HepG2 (cell line): Measurements from ENCODE around the gene CSF1R. TPM values are rescaled to one million over a fixed set of nuclear protein-coding genes. Genes with fewer than 3 reads are reported as not detected.
A peak's percentile ranks its signal among the peaks of the same experiment; 100 is the strongest.

Experiments
- ATAC-seq: fragments of 200-7000 bp; cut with Tn5 transposase; 3 replicates; pipeline ENCODE4 v1.9.1; 2020; ENCODE audit warnings: mild to moderate bottlenecking, moderate library complexity
- BruUV-seq: library from RNA; stranded (reverse); fragments of 400-500 nt; replicated peaks from 2 replicates; lab custom pipeline; 2021; lab: Mats Ljungman, UMichigan
- CTCF ChIA-PET: fragments of 300-600 bp; formaldehyde crosslinking; extraction: SDS; loops from one replicate; lab custom pipeline; 2021; ENCODE audit warnings: low total read pairs, inconsistent platforms, low intra/inter-chr PET ratio; lab: Yijun Ruan, JAX
- POLR2A ChIA-PET: fragments of 350-600 bp; sonication (Branson Sonifier 250); formaldehyde crosslinking; loops from one replicate; lab custom pipeline; 2020; ENCODE audit warnings: antibody characterized with exemption, inconsistent platforms; lab: Yijun Ruan, JAX
- DNase-seq: peaks from one replicate; pipeline ENCODE4 v3.0.0-alpha.2; 2015; ENCODE audit warnings: low spot score
- FAIRE-seq: peaks from 3 replicates; lab custom pipeline; 2011; peaks lifted over from hg19 to GRCh38; lab: Jason Lieb, UNC
- H2AFZ ChIP-seq: one replicate; pipeline ENCODE4 v1.6.1; 2011; ENCODE audit warnings: low read length, inconsistent platforms
- H3K27ac ChIP-seq: fragments of 300-600 bp; 3 replicates; pipeline ENCODE4 v1.8.0; 2011; ENCODE audit warnings: mixed run types, mild to moderate bottlenecking, mixed read lengths, low read length, inconsistent platforms; ENCODE audit not compliant: insufficient read depth; ENCODE audit errors: extremely low read length
- H3K27me3 ChIP-seq, 2 experiments: fragments of 200-600 bp in 1 of 2; 2 replicates in 1 of 2; 3 replicates in 1 of 2; pipeline versions ENCODE4 v1.6.0 to v1.8.0; 2011; ENCODE audit warnings: low read length in 2 of 2, mild to moderate bottlenecking in 2 of 2, moderate library complexity in 2 of 2, inconsistent platforms in 1 of 2; ENCODE audit not compliant: insufficient read depth in 2 of 2, control insufficient read depth in 1 of 2
- H3K36me3 ChIP-seq, 2 experiments: fragments of 200-600 bp in 1 of 2; replicated peaks in 1 of 2; 2 replicates in 1 of 2; 3 replicates in 1 of 2; pipeline versions ENCODE4 v1.5.1 to v1.8.0; 2011; ENCODE audit warnings: low read length in 2 of 2, inconsistent platforms in 1 of 2; ENCODE audit not compliant: insufficient read depth in 2 of 2, control insufficient read depth in 1 of 2
- H3K4me1 ChIP-seq: 2 replicates; pipeline ENCODE4 v1.5.1; 2012; ENCODE audit warnings: low read length, inconsistent platforms; ENCODE audit not compliant: insufficient read depth
- H3K4me2 ChIP-seq: 2 replicates; pipeline ENCODE4 v1.6.0; 2011; ENCODE audit warnings: low read depth, low read length, inconsistent platforms
- H3K4me3 ChIP-seq, 3 experiments: fragments of 200-600 bp in 1 of 3; sonication (generic), shearing (Covaris generic) in 1 of 3; replicated peaks in 1 of 3; 2 replicates each; pipeline ENCODE4 v1.5.1; 2011 to 2016; ENCODE audit warnings: low read length in 3 of 3, inconsistent platforms in 2 of 3, low read depth in 2 of 3, mild to moderate bottlenecking in 2 of 3, control low read depth in 1 of 3, mixed read lengths in 1 of 3; ENCODE audit not compliant: insufficient read depth in 1 of 3
- H3K79me2 ChIP-seq: one replicate; pipeline ENCODE4 v1.6.1; 2011; ENCODE audit warnings: low read length, inconsistent platforms; ENCODE audit not compliant: insufficient read depth
- H3K9ac ChIP-seq: 2 replicates; pipeline ENCODE4 v1.6.0; 2011; ENCODE audit warnings: mild to moderate bottlenecking, low read depth, low read length, inconsistent platforms; ENCODE audit not compliant: insufficient read depth
- H3K9me3 ChIP-seq: 2 replicates; pipeline ENCODE4 v1.5.1; 2012; ENCODE audit warnings: mild to moderate bottlenecking, low read length
- H4K20me1 ChIP-seq: 2 replicates; pipeline ENCODE4 v1.6.0; 2011; ENCODE audit warnings: inconsistent platforms, mild to moderate bottlenecking, low read length, moderate library complexity; ENCODE audit not compliant: insufficient read depth
- HOXA5 ChIP-seq: sonication (generic); formaldehyde crosslinking; IDR thresholded peaks from 2 replicates; pipeline ENCODE4 v1.4.0; 2020; ENCODE audit warnings: missing genetic modification reagents
- KDM4B ChIP-seq: sonication (generic); formaldehyde crosslinking; IDR thresholded peaks from 2 replicates; pipeline ENCODE4 v1.4.0; 2020; ENCODE audit warnings: missing genetic modification reagents
- MLLT10 ChIP-seq: sonication (generic); formaldehyde crosslinking; IDR thresholded peaks from 2 replicates; pipeline ENCODE4 v1.4.0; 2020; ENCODE audit warnings: missing genetic modification reagents
- NKX3-1 ChIP-seq: sonication (generic); formaldehyde crosslinking; IDR thresholded peaks from 2 replicates; pipeline ENCODE4 v1.5.0; 2020; ENCODE audit warnings: missing genetic modification reagents
- PAXIP1 ChIP-seq: sonication (generic); formaldehyde crosslinking; conservative IDR thresholded peaks from 2 replicates; pipeline ENCODE4 v1.4.0; 2020; ENCODE audit warnings: mild to moderate bottlenecking, missing genetic modification reagents, moderate library complexity
- PLRG1 ChIP-seq: fragments of 450-650 bp; conservative IDR thresholded peaks from 2 replicates; pipeline ENCODE4 v1.6.1; 2016
- RBFOX2 ChIP-seq: fragments of 200-400 bp; formaldehyde crosslinking; IDR thresholded peaks from 2 replicates; pipeline ENCODE4 v1.6.1; 2017; ENCODE audit warnings: low read depth, mild to moderate bottlenecking, low read length
- RFX3 ChIP-seq: IDR thresholded peaks from 2 replicates; pipeline ENCODE4 v1.6.1; 2016; ENCODE audit warnings: missing biosample characterization, missing genetic modification reagents
- SIN3B ChIP-seq: fragments of 150-350 bp; IDR thresholded peaks from 2 replicates; pipeline ENCODE4 v1.6.1; 2014; ENCODE audit warnings: low read length
- SOX5 ChIP-seq: IDR thresholded peaks from 2 replicates; pipeline ENCODE4 v1.6.1; 2016; ENCODE audit warnings: borderline replicate concordance
- SOX6 ChIP-seq, 2 experiments: fragments of 450-650 bp in 1 of 2; sonication (generic) in 1 of 2; formaldehyde crosslinking in 1 of 2; IDR thresholded peaks; 2 replicates each; pipeline versions ENCODE4 v1.4.0 to v1.6.1; 2017 to 2020; ENCODE audit warnings: antibody characterized with exemption in 1 of 2, mild to moderate bottlenecking in 1 of 2, missing genetic modification reagents in 1 of 2
- SRF ChIP-seq: IDR thresholded peaks from 2 replicates; pipeline ENCODE4 v1.6.1; 2011; ENCODE audit warnings: mild to moderate bottlenecking, low read depth, low read length, moderate library complexity
- SRSF4 ChIP-seq: fragments of 200-400 bp; formaldehyde crosslinking; IDR thresholded peaks from one replicate; pipeline ENCODE4 v1.6.1; 2018; ENCODE audit warnings: mild to moderate bottlenecking, low read depth, low read length, moderate library complexity; ENCODE audit not compliant: poor library complexity, severe bottlenecking
- TERF1 ChIP-seq: sonication (generic); formaldehyde crosslinking; IDR thresholded peaks from 2 replicates; pipeline ENCODE4 v1.8.0; 2022; ENCODE audit warnings: mild to moderate bottlenecking, missing genetic modification reagents, moderate library complexity
- ZBTB33 ChIP-seq: sonication (generic); formaldehyde crosslinking; IDR thresholded peaks from 2 replicates; pipeline ENCODE4 v1.4.0; 2020; ENCODE audit warnings: missing genetic modification reagents
- ZMYM3 ChIP-seq: sonication (generic); formaldehyde crosslinking; IDR thresholded peaks from 2 replicates; pipeline ENCODE4 v1.5.1; 2020; ENCODE audit warnings: mild to moderate bottlenecking, missing genetic modification reagents
- ZNF232 ChIP-seq: sonication (generic); formaldehyde crosslinking; IDR thresholded peaks from 2 replicates; pipeline ENCODE4 v1.4.0; 2020; ENCODE audit warnings: missing genetic modification reagents, borderline replicate concordance
- ZNF451 ChIP-seq: sonication (generic); formaldehyde crosslinking; IDR thresholded peaks from 2 replicates; pipeline ENCODE4 v1.5.0; 2020; ENCODE audit warnings: mild to moderate bottlenecking, missing genetic modification reagents
- ZNF629 ChIP-seq: sonication (generic); formaldehyde crosslinking; conservative IDR thresholded peaks from 2 replicates; pipeline ENCODE4 v1.5.0; 2020; ENCODE audit warnings: missing genetic modification reagents
- WGBS: methylation state at CpG from one replicate; pipeline ENCODE4 v1.1.6; 2017; ENCODE audit warnings: low lambda C conversion rate; 5-methylcytosine and 5-hydroxymethylcytosine counted together
- in situ Hi-C: cut with HindIII; loops from 2 replicates; pipeline ENCODE4 v1.10.0; 2017; ENCODE audit warnings: low pct_unique_long_range_greater_than_20kb; ENCODE audit not compliant: extremely low pct_ligation_motif_present
- intact Hi-C: fragments of 100-400 bp; cut with micrococcal nuclease; formaldehyde crosslinking; loops from one replicate; pipeline ENCODE4 v1.10.0; 2022; ENCODE audit not compliant: unreplicated experiment
- polyA plus RNA-seq, 8 experiments: library from polyadenylated mRNA; depleted of rRNA in 3 of 8; stranded (reverse) in 7 of 8; unstranded in 1 of 8; fragments of >200 nt; fragmentation: Illumina TruSeq in 4 of 8; extraction: Trizol in 4 of 8; gene quantifications; 2 replicates each; pipeline versions ENCODE4 v1.2.1 to v1.2.3, GENCODE V29; 2011 to 2016; ENCODE audit warnings: low read depth in 4 of 8, missing spikeins in 1 of 8, mixed read lengths in 1 of 8; ENCODE audit not compliant: insufficient read depth in 1 of 8
- total RNA-seq, 5 experiments: library from RNA; depleted of rRNA; stranded (reverse); fragments of >200 nt; fragmentation: Illumina TruSeq; extraction: Trizol; gene quantifications; 2 replicates each; pipeline ENCODE4 v1.2.3, GENCODE V29; 2016; ENCODE audit warnings: low read depth in 1 of 5

CSF1R gene
- total and polyA plus RNA-seq, 2 of the 13 experiments (the other 11 are each of a cell fraction or from before 2014, with no cell fraction given): 0.01 TPM; not detected in 1

GRCh38 chr5:150121448-150122157 is 35.2 kb upstream of the CSF1R start:
- 73% methylated on average over 7 of the region's 14 CpGs for WGBS
- no TSS peak for BruUV-seq
- Histone ChIP-seq H3K4me3 (no peak overlapping the region), H3K27me3 (no peaks in the 10 kb centered on the region), H3K36me3 (no peaks in the 10 kb centered on the region), H3K4me1 (peaks cover 18% of the 10 kb centered on the region), H3K79me2 (no peaks in the 10 kb centered on the region), H4K20me1 (no peaks in the 10 kb centered on the region), H3K4me2 (peak overlapping the region; percentile 33; the same call in 1 of the 2 replicates), H3K27ac (no peak overlapping the region), H3K9ac (no peak overlapping the region), H3K9me3 (no peaks in the 10 kb centered on the region), H2AFZ (no peak overlapping the region)
- FAIRE-seq (no peak), ATAC-seq (no peak; the same call in 2 of the 3 replicates), DNase-seq (no peak)
- intact Hi-C loops: loop anchor here (10.0 kb wide), 1 partner anchor 287 kb away; no protein-coding TSS in a partner anchor
- CTCF ChIA-PET: interaction anchor here (1.3 kb wide), 1 partner anchor 287 kb away, joined by 3 read pairs; no protein-coding TSS in a partner anchor
- POLR2A ChIA-PET: no interaction called here
- in situ Hi-C loops: no loop called here
- TF ChIP-seq ZNF451 (CRISPR knock-in tag): no peak
- TF ChIP-seq TERF1 (CRISPR knock-in tag): no peak
- no peak for TF ChIP-seq ZBTB33 (CRISPR knock-in tag)
- TF ChIP-seq PAXIP1: peak; percentile 13; the same call in 1 of the 2 replicates
- TF ChIP-seq RBFOX2: no peak
- peak; percentile 89 for TF ChIP-seq ZNF629 (CRISPR knock-in tag)
- TF ChIP-seq SOX6 (IDR thresholded peaks at IDR 0.05): no peak
- 0 out of 2 replicates have a peak, but pooled peaks have one; percentile 1 for TF ChIP-seq SOX6 (CRISPR knock-in tag; IDR thresholded peaks at IDR 0.05)
- no peak for TF ChIP-seq SRF
- no peak for TF ChIP-seq MLLT10
- TF ChIP-seq KDM4B: no peak
- peak; percentile 40; the same call in 1 of the 2 replicates for TF ChIP-seq ZMYM3 (CRISPR knock-in tag)
- no peak for TF ChIP-seq SIN3B
- no peak for TF ChIP-seq SRSF4
- TF ChIP-seq ZNF232 (CRISPR knock-in tag): no peak
- no peak for TF ChIP-seq PLRG1
- no peak for TF ChIP-seq RFX3 (CRISPR knock-in tag)
- 0 out of 2 replicates have a peak, but pooled peaks have one; percentile 9 for TF ChIP-seq SOX5 (CRISPR knock-in tag)
- no peak for TF ChIP-seq HOXA5 (CRISPR knock-in tag)
- TF ChIP-seq NKX3-1 (CRISPR knock-in tag): no peak
